SK-N-SH treated with all-trans-retinoic acid at 6 μM for 48 hours (cell line): ENCODE measurements around the gene AP3D1.

ENCODE experiments used
- ATAC-seq: fragments of 200-7000 bp; cut with Tn5 transposase; 3 replicates; pipeline ENCODE4 v1.9.1; 2020; ENCODE audit warnings: mild to moderate bottlenecking, moderate library complexity
- ARNTL ChIP-seq: fragments of 450-650 bp; formaldehyde crosslinking; IDR thresholded peaks from 2 replicates; pipeline ENCODE4 v1.5.0; 2020; ENCODE audit warnings: low read depth, mild to moderate bottlenecking, moderate library complexity, borderline replicate concordance
- BACH2 ChIP-seq: fragments of 250-450 bp; sonication (Bioruptor Pico); IDR thresholded peaks from 2 replicates; pipeline ENCODE4 v1.9.0; 2021; ENCODE audit warnings: mild to moderate bottlenecking, borderline replicate concordance
- CSDC2 ChIP-seq: fragments of 250-450 bp; sonication (Bioruptor Pico); IDR thresholded peaks from 2 replicates; pipeline ENCODE4 v1.5.0; 2020; ENCODE audit warnings: mild to moderate bottlenecking, moderate library complexity
- GLIS3 ChIP-seq: fragments of 250-450 bp; sonication (Bioruptor Pico); IDR thresholded peaks from 2 replicates; pipeline ENCODE4 v1.5.0; 2020; ENCODE audit warnings: mild to moderate bottlenecking, moderate library complexity
- ISL1 ChIP-seq: fragments of 250-450 bp; sonication (Bioruptor Pico); IDR thresholded peaks from 2 replicates; pipeline ENCODE4 v2.1.2; 2022; ENCODE audit warnings: mild to moderate bottlenecking, moderate library complexity
- OSR1 ChIP-seq: fragments of 250-450 bp; sonication (Bioruptor Pico); IDR thresholded peaks from 2 replicates; pipeline ENCODE4 v1.8.0; 2022; ENCODE audit warnings: moderate library complexity, mild to moderate bottlenecking, inconsistent platforms
- PPARA ChIP-seq: fragments of 250-450 bp; sonication (Bioruptor Pico); IDR thresholded peaks from 2 replicates; pipeline ENCODE4 v1.5.0; 2020; ENCODE audit warnings: mild to moderate bottlenecking, borderline replicate concordance
- SNAI2 ChIP-seq: fragments of 250-450 bp; sonication (Bioruptor Pico); IDR thresholded peaks from 2 replicates; pipeline ENCODE4 v1.5.0; 2020; ENCODE audit warnings: mild to moderate bottlenecking, moderate library complexity
- TCF4 ChIP-seq: fragments of 250-450 bp; sonication (Bioruptor Pico); IDR thresholded peaks from 2 replicates; pipeline ENCODE4 v1.8.0; 2021; ENCODE audit warnings: mild to moderate bottlenecking, moderate library complexity, borderline replicate concordance
- TOX ChIP-seq: fragments of 250-450 bp; sonication (Bioruptor Pico); IDR thresholded peaks from 2 replicates; pipeline ENCODE4 v1.8.0; 2021; ENCODE audit warnings: mild to moderate bottlenecking, moderate library complexity, borderline replicate concordance
- ZC3H10 ChIP-seq: fragments of 250-450 bp; sonication (Bioruptor Pico); IDR thresholded peaks from 2 replicates; pipeline ENCODE4 v1.5.1; 2021; ENCODE audit warnings: mild to moderate bottlenecking, moderate library complexity
- ZFP3 ChIP-seq: fragments of 250-450 bp; sonication (Bioruptor Pico); IDR thresholded peaks from 2 replicates; pipeline ENCODE4 v1.5.0; 2020; ENCODE audit warnings: mild to moderate bottlenecking, moderate library complexity
- ZNF565 ChIP-seq: fragments of 450-650 bp; formaldehyde crosslinking; conservative IDR thresholded peaks from 2 replicates; pipeline ENCODE4 v1.5.0; 2020; ENCODE audit warnings: low read depth, mild to moderate bottlenecking, moderate library complexity
- ZNF70 ChIP-seq: fragments of 450-650 bp; formaldehyde crosslinking; IDR thresholded peaks from 2 replicates; pipeline ENCODE4 v1.5.0; 2020; ENCODE audit warnings: mild to moderate bottlenecking, moderate library complexity
- ZNF8 ChIP-seq: fragments of 450-650 bp; formaldehyde crosslinking; IDR thresholded peaks from 2 replicates; pipeline ENCODE4 v1.5.0; 2020; ENCODE audit warnings: mild to moderate bottlenecking, moderate library complexity
- TF ChIP-seq, protein P1 (sequence below): fragments of 250-450 bp; sonication (Bioruptor Pico); IDR thresholded peaks from 2 replicates; pipeline ENCODE4 v1.8.0; 2020; ENCODE audit warnings: mild to moderate bottlenecking, moderate library complexity, borderline replicate concordance
- TF ChIP-seq, protein P2 (sequence below): fragments of 250-450 bp; sonication (Bioruptor Pico); IDR thresholded peaks from 2 replicates; pipeline ENCODE4 v1.5.1; 2021; ENCODE audit warnings: mild to moderate bottlenecking, moderate library complexity
- TF ChIP-seq, protein P3 (sequence below): fragments of 250-450 bp; sonication (Bioruptor Pico); IDR thresholded peaks from 2 replicates; pipeline ENCODE4 v1.5.1; 2020; ENCODE audit warnings: low read depth, mild to moderate bottlenecking, moderate library complexity
- TF ChIP-seq, protein P4 (sequence below): fragments of 250-450 bp; sonication (Bioruptor Pico); IDR thresholded peaks from 2 replicates; pipeline ENCODE4 v1.5.0; 2020; ENCODE audit warnings: mild to moderate bottlenecking, moderate library complexity

The AP3D1 gene

DNA sequence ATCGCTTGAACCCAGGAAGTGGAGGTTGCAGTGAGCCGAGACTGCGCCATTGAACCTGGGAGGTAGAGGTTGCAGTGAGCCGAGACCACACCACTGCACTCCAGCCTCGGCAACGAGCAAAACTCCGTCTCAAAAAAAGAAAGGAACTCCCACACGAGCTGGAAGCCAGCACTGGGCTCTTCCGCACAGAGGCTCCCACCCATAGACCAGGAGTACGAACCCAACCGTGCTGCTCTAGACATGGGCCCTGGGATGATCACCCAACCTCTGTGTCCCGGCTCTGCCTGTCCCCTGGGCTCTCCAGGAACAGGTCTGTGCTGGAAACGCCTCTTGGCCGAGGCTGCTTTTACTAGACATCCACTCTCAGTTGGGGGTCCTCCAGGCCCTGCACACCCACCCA, 24.4 kb upstream of the AP3D1 start (continued):
- TF ChIP-seq, protein P1, sequence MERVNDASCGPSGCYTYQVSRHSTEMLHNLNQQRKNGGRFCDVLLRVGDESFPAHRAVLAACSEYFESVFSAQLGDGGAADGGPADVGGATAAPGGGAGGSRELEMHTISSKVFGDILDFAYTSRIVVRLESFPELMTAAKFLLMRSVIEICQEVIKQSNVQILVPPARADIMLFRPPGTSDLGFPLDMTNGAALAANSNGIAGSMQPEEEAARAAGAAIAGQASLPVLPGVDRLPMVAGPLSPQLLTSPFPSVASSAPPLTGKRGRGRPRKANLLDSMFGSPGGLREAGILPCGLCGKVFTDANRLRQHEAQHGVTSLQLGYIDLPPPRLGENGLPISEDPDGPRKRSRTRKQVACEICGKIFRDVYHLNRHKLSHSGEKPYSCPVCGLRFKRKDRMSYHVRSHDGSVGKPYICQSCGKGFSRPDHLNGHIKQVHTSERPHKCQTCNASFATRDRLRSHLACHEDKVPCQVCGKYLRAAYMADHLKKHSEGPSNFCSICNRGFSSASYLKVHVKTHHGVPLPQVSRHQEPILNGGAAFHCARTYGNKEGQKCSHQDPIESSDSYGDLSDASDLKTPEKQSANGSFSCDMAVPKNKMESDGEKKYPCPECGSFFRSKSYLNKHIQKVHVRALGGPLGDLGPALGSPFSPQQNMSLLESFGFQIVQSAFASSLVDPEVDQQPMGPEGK (CRISPR knock-in tag): no peak
- TF ChIP-seq TCF4 (CRISPR knock-in tag) (no peak), ARNTL (CRISPR knock-in tag) (no peak), GLIS3 (CRISPR knock-in tag) (no peak)
- TF ChIP-seq, all 23 proteins: peak for 0

DNA sequence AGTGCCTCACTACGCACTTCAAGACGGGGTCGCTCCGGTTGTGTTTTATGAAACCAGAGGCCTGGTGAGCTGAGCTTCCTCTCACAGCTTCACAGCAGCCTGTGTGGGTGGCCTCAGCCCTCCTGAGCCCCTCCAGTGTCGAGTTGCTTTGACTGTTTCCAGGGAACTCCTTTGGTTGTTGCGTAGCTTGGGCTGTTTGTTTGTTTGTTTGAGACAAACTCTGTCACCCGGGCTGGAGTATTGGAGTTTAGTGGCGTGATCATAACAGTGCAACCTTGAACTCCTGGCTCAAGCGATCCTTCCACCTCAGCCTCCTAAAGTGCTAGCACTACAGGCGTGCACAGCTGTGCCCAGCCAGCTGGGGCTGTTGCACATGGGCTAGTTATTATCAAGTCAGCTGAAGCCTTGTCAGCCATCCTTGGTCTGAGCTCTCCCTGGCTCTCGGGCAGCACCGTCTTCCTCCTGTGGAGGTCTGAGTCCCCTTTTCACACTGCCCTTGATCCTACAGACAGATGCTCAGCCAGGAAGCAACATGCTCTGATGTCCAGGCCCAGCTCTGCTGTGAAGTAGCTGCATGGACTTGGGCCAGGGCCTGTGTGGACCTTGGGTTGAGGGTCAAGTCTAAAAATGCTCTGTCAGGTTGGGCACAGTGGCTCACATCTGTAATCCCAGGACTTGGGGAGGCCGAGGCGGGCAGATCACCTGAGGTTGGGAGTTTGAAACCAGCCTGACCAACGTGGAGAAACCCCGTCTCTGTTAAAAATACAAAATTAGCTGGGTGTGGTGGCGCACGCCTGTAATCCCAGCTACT, 22.6 kb upstream of the AP3D1 start:
- TF ChIP-seq ZNF70 (CRISPR knock-in tag) (no peak), ZNF565 (CRISPR knock-in tag) (no peak), PPARA (CRISPR knock-in tag) (no peak), ARNTL (CRISPR knock-in tag) (no peak), ZNF8 (CRISPR knock-in tag) (no peak), BACH2 (no peak), TCF4 (CRISPR knock-in tag) (no peak), TOX (no peak)
- TF ChIP-seq, protein P2, sequence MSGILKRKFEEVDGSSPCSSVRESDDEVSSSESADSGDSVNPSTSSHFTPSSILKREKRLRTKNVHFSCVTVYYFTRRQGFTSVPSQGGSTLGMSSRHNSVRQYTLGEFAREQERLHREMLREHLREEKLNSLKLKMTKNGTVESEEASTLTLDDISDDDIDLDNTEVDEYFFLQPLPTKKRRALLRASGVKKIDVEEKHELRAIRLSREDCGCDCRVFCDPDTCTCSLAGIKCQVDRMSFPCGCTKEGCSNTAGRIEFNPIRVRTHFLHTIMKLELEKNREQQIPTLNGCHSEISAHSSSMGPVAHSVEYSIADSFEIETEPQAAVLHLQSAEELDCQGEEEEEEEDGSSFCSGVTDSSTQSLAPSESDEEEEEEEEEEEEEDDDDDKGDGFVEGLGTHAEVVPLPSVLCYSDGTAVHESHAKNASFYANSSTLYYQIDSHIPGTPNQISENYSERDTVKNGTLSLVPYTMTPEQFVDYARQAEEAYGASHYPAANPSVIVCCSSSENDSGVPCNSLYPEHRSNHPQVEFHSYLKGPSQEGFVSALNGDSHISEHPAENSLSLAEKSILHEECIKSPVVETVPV (CRISPR knock-in tag): no peak
- TF ChIP-seq, protein P3, sequence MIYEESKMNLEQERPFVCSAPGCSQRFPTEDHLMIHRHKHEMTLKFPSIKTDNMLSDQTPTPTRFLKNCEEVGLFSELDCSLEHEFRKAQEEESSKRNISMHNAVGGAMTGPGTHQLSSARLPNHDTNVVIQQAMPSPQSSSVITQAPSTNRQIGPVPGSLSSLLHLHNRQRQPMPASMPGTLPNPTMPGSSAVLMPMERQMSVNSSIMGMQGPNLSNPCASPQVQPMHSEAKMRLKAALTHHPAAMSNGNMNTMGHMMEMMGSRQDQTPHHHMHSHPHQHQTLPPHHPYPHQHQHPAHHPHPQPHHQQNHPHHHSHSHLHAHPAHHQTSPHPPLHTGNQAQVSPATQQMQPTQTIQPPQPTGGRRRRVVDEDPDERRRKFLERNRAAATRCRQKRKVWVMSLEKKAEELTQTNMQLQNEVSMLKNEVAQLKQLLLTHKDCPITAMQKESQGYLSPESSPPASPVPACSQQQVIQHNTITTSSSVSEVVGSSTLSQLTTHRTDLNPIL (CRISPR knock-in tag): no peak
- TF ChIP-seq, protein P1 (CRISPR knock-in tag): no peak
- TF ChIP-seq, protein P4, sequence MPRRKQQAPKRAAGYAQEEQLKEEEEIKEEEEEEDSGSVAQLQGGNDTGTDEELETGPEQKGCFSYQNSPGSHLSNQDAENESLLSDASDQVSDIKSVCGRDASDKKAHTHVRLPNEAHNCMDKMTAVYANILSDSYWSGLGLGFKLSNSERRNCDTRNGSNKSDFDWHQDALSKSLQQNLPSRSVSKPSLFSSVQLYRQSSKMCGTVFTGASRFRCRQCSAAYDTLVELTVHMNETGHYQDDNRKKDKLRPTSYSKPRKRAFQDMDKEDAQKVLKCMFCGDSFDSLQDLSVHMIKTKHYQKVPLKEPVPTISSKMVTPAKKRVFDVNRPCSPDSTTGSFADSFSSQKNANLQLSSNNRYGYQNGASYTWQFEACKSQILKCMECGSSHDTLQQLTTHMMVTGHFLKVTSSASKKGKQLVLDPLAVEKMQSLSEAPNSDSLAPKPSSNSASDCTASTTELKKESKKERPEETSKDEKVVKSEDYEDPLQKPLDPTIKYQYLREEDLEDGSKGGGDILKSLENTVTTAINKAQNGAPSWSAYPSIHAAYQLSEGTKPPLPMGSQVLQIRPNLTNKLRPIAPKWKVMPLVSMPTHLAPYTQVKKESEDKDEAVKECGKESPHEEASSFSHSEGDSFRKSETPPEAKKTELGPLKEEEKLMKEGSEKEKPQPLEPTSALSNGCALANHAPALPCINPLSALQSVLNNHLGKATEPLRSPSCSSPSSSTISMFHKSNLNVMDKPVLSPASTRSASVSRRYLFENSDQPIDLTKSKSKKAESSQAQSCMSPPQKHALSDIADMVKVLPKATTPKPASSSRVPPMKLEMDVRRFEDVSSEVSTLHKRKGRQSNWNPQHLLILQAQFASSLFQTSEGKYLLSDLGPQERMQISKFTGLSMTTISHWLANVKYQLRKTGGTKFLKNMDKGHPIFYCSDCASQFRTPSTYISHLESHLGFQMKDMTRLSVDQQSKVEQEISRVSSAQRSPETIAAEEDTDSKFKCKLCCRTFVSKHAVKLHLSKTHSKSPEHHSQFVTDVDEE: no peak

DNA sequence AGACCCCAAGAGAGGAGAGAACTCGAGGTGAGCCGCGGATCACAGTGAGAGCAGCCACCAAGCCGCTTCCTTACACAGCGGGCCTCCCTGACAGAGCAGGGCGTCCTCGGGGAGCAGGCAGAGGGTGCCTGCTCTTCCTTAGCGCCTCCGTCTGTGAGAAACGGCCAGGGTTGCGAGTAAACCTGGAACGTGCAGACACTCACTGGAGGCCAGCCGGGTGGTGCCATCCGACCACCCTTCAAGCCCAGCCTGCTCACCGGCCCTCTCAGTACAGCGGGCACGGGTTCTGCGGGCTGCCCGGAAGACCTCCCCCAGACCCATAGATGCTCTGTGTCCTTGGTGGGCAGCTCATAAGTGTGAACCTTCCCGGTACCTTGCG, 22.0 kb upstream of the AP3D1 start:
- ATAC-seq: no peak
- TF ChIP-seq SNAI2 (CRISPR knock-in tag) (no peak), OSR1 (CRISPR knock-in tag) (no peak), ZC3H10 (CRISPR knock-in tag) (no peak), ISL1 (CRISPR knock-in tag) (no peak), TOX (no peak), CSDC2 (CRISPR knock-in tag) (no peak), ZFP3 (CRISPR knock-in tag) (no peak), PPARA (CRISPR knock-in tag) (no peak), BACH2 (no peak)
- TF ChIP-seq, protein P2 (CRISPR knock-in tag): no peak
- TF ChIP-seq, protein P4: no peak
- TF ChIP-seq, protein P1 (CRISPR knock-in tag): no peak

More for the DNA sequence above, 22.6 kb upstream of the AP3D1 start:
- ATAC-seq: no peak
